ENCODE measurements around the gene SLC16A7. TPM values are rescaled to one million over a fixed set of nuclear protein-coding genes. Genes with fewer than 3 reads are reported as not detected.

The SLC16A7 gene
- total and polyA plus RNA-seq, 2 of the 8 experiments (the other 6 are each of a cell fraction or from before 2014, with no cell fraction given), result 0.74 to 4.3 TPM

GRCh38 chr12:59698600-59698999, 102.8 kb downstream of the SLC16A7 start:
- H3K4me3 ChIP-seq (ENCODE audit: extremely low read depth in 1 of 4, insufficient read depth in 2 of 4, low read depth in 3 of 4, low read length in 4 of 4), result no peak overlapping the region
- no peak overlapping the region for H2BK120ac ChIP-seq (replicated peaks; ENCODE audit: low read depth, low read length)
- POLR2A ChIA-PET (ENCODE audit: partially characterized antibody), result no interaction called here
- no peak overlapping the region for H3K23ac ChIP-seq (ENCODE audit: insufficient read length)
- no peaks in the 10 kb centered on the region for H3K36me3 ChIP-seq (ENCODE audit: control insufficient read depth in 2 of 4, insufficient read depth in 4 of 4, low read length in 3 of 4)
- no peak overlapping the region for H4K8ac ChIP-seq (ENCODE audit: extremely low read depth, insufficient read depth, low read length)
- H3K27ac ChIP-seq (ENCODE audit: low read depth, low read length), result no peak overlapping the region
- H4K20me1 ChIP-seq (replicated peaks in 1 of 2; ENCODE audit: control insufficient read depth in 1 of 2, insufficient read depth in 2 of 2, low read length in 2 of 2), result peaks cover 0 to 2% of the 10 kb centered on the region in 2 experiments
- no peak overlapping the region for H4K5ac ChIP-seq (ENCODE audit: insufficient read length, low read depth, low read length)
- no peaks in the 10 kb centered on the region for H3K79me1 ChIP-seq (ENCODE audit: low read depth, low read length)
- H3K9ac ChIP-seq (replicated peaks in 1 of 4; ENCODE audit: extremely low read depth in 1 of 4, low read depth in 3 of 4, low read length in 3 of 4), result no peak overlapping the region
- no peak overlapping the region for H3K18ac ChIP-seq (ENCODE audit: extremely low read depth, low read length)
- H2BK5ac ChIP-seq (ENCODE audit: low read depth, low read length), result no peak overlapping the region
- no peak overlapping the region for H2BK20ac ChIP-seq (ENCODE audit: low read length)
- H4K91ac ChIP-seq (replicated peaks; ENCODE audit: insufficient read length, low read length), result no peak overlapping the region
- CTCF ChIA-PET (ENCODE audit: partially characterized antibody), result no interaction called here
- WGBS, 2 experiments (ENCODE audit: extremely low coverage in 1 of 2, insufficient coverage in 1 of 2, insufficient read length in 1 of 2, insufficient replicate concordance in 2 of 2, low coverage in 1 of 2, low lambda C conversion rate in 2 of 2, missing lambda C conversion rate in 1 of 2), result 79% methylated on average over 4 of the region's 4 CpGs; no CpG with 5 or more reads in 1 of the 2 experiments
- H3K27me3 ChIP-seq (replicated peaks in 1 of 4; ENCODE audit: control insufficient read depth in 3 of 4, extremely low read depth in 1 of 4, insufficient read depth in 3 of 4, low read length in 3 of 4), result no peaks in the 10 kb centered on the region
- H3K56ac ChIP-seq (replicated peaks; ENCODE audit: insufficient read length, low read depth, low read length), result no peak overlapping the region
- H3K4me1 ChIP-seq (replicated peaks in 1 of 4; ENCODE audit: control insufficient read depth in 3 of 4, insufficient read depth in 4 of 4, low read length in 3 of 4), result no peaks in the 10 kb centered on the region
- H3K23me2 ChIP-seq (ENCODE audit: low read depth, low read length), result no peaks in the 10 kb centered on the region
- H2AK5ac ChIP-seq (ENCODE audit: low read depth, low read length), result no peak overlapping the region
- H3K79me2 ChIP-seq (ENCODE audit: control insufficient read depth in 1 of 2, insufficient read depth in 2 of 2, low read length in 2 of 2), result no peaks in the 10 kb centered on the region
- H3K4ac ChIP-seq (replicated peaks; ENCODE audit: insufficient read length, low read depth, low read length), result no peak overlapping the region
- no peak for FAIRE-seq
- H2BK15ac ChIP-seq (ENCODE audit: low read length), result no peak overlapping the region
- H2BK12ac ChIP-seq (ENCODE audit: low read depth, low read length), result no peak overlapping the region
- no peak overlapping the region for H3K4me2 ChIP-seq (ENCODE audit: insufficient read depth in 1 of 2, low read depth in 2 of 2, low read length in 2 of 2)
- no peaks in the 10 kb centered on the region for H3K9me3 ChIP-seq (ENCODE audit: insufficient read depth in 2 of 2, low read depth in 1 of 2, low read length in 1 of 2)
- no peak overlapping the region for H3K14ac ChIP-seq (ENCODE audit: insufficient read length)
- no peak overlapping the region for H2AFZ ChIP-seq (ENCODE audit: low read length)
- DNase-seq (ENCODE audit: low read depth in 1 of 2, low spot score in 2 of 2), result no peak
- TF ChIP-seq TCF12 (IDR thresholded peaks at IDR 0.05; ENCODE audit: low read depth, low read length), result no peak
- no peak for TF ChIP-seq KDM4A (IDR thresholded peaks at IDR 0.05; ENCODE audit: low read depth, low read length, severe bottlenecking)
- no peak for TF ChIP-seq USF2 (IDR thresholded peaks at IDR 0.05; ENCODE audit: low read length)
- no peak for TF ChIP-seq BACH1 (IDR thresholded peaks at IDR 0.05; ENCODE audit: low read length)
- TF ChIP-seq ZNF274 (IDR thresholded peaks at IDR 0.05; ENCODE audit: borderline replicate concordance, extremely low read depth, low read length), result no peak
- no peak for TF ChIP-seq ATF2 (IDR thresholded peaks at IDR 0.05; ENCODE audit: low read length)
- TF ChIP-seq NANOG (IDR thresholded peaks at IDR 0.05; ENCODE audit: insufficient read depth, low read depth, low read length, poor library complexity, severe bottlenecking), result no peak
- TF ChIP-seq MAFK (IDR thresholded peaks at IDR 0.05; ENCODE audit: low read depth, low read length), result no peak
- TF ChIP-seq GABPA (IDR thresholded peaks at IDR 0.05; ENCODE audit: borderline replicate concordance, insufficient read depth, low read length), result no peak
- TF ChIP-seq BCL11A (IDR thresholded peaks at IDR 0.05; ENCODE audit: low read depth in 2 of 2, low read length in 2 of 2), result no peak

All from H1 (cell line).